H1 (cell line): ENCODE results near the gene SART1. TPM values are rescaled to one million over a fixed set of nuclear protein-coding genes. Genes with fewer than 3 reads are reported as not detected.

Source experiments
- CTCF ChIA-PET: fragments of 300-600 bp; sonication (Branson Sonifier 250); formaldehyde crosslinking; loops from one replicate; lab custom pipeline; 2021; ENCODE audit not compliant: partially characterized antibody; lab: Charles Lee
- POLR2A ChIA-PET: fragments of 300-600 bp; sonication (Branson Sonifier 250); formaldehyde crosslinking; loops from one replicate; lab custom pipeline; 2021; ENCODE audit warnings: inconsistent platforms; ENCODE audit not compliant: partially characterized antibody; lab: Charles Lee
- DNase-seq, 2 experiments: peaks; one replicate each; pipeline versions ENCODE4 v3.0.0 to v3.0.0-alpha.2; 2010 to 2022; ENCODE audit warnings: low spot score in 2 of 2, low read depth in 1 of 2, mixed read lengths in 1 of 2
- FAIRE-seq: peaks from 2 replicates; lab custom pipeline; 2011; peaks lifted over from hg19 to GRCh38; lab: Jason Lieb, UNC
- H2AFZ ChIP-seq: 2 replicates; pipeline ENCODE4 v1.8.1; 2012; ENCODE audit warnings: low read length, inconsistent platforms
- H2AK5ac ChIP-seq: 2 replicates; pipeline ENCODE4 v1.6.1; 2013; ENCODE audit warnings: low read depth, low read length
- H2BK120ac ChIP-seq: replicated peaks from 2 replicates; pipeline ENCODE3; 2013; ENCODE audit warnings: low read depth, low read length, inconsistent platforms
- H2BK12ac ChIP-seq: 2 replicates; pipeline ENCODE4 v1.6.1; 2013; ENCODE audit warnings: low read depth, low read length
- H2BK15ac ChIP-seq: 2 replicates; pipeline ENCODE4 v1.6.1; 2013; ENCODE audit warnings: low read length
- H2BK20ac ChIP-seq: 2 replicates; pipeline ENCODE4 v1.6.1; 2013; ENCODE audit warnings: low read length
- H2BK5ac ChIP-seq: 2 replicates; pipeline ENCODE4 v1.6.1; 2013; ENCODE audit warnings: low read depth, low read length
- H3K14ac ChIP-seq: 2 replicates; pipeline ENCODE4 v1.6.1; 2013; ENCODE audit warnings: inconsistent platforms; ENCODE audit not compliant: insufficient read length
- H3K18ac ChIP-seq: 2 replicates; pipeline ENCODE4 v1.6.1; 2013; ENCODE audit warnings: low read length; ENCODE audit errors: extremely low read depth
- H3K23ac ChIP-seq: 2 replicates; pipeline ENCODE4 v1.6.1; 2013; ENCODE audit warnings: inconsistent platforms; ENCODE audit not compliant: insufficient read length
- H3K23me2 ChIP-seq: 2 replicates; pipeline ENCODE4 v1.6.1; 2013; ENCODE audit warnings: low read depth, low read length
- H3K27ac ChIP-seq: 2 replicates; pipeline ENCODE4 v1.6.1; 2011; ENCODE audit warnings: low read depth, low read length, inconsistent platforms
- H3K27me3 ChIP-seq, 4 experiments: replicated peaks in 1 of 4; 1 replicate in 1 of 4; 2 replicates in 3 of 4; pipeline versions ENCODE4 v1.6.1 to v1.8.1; 2011 to 2013; ENCODE audit warnings: low read length in 3 of 4, mild to moderate bottlenecking in 3 of 4, inconsistent platforms in 2 of 4, mixed read lengths in 2 of 4, moderate library complexity in 1 of 4; ENCODE audit not compliant: control insufficient read depth in 3 of 4, insufficient read depth in 3 of 4; ENCODE audit errors: extremely low read depth in 1 of 4
- H3K36me3 ChIP-seq, 4 experiments: 2 replicates each; pipeline versions ENCODE4 v1.6.1 to v1.8.1; 2011 to 2013; ENCODE audit warnings: mild to moderate bottlenecking in 4 of 4, low read length in 3 of 4, moderate library complexity in 2 of 4, control low read depth in 1 of 4, inconsistent platforms in 1 of 4; ENCODE audit not compliant: insufficient read depth in 4 of 4, control insufficient read depth in 2 of 4
- H3K4ac ChIP-seq: replicated peaks from 2 replicates; pipeline ENCODE3; 2013; ENCODE audit warnings: low read length, low read depth, mixed read lengths, inconsistent platforms; ENCODE audit not compliant: insufficient read length
- H3K4me1 ChIP-seq, 4 experiments: replicated peaks in 1 of 4; 1 replicate in 1 of 4; 2 replicates in 3 of 4; pipeline versions ENCODE4 v1.6.1 to v1.8.1; 2011 to 2013; ENCODE audit warnings: low read length in 3 of 4, inconsistent platforms in 2 of 4, mixed read lengths in 1 of 4; ENCODE audit not compliant: insufficient read depth in 4 of 4, control insufficient read depth in 3 of 4
- H3K4me2 ChIP-seq, 2 experiments: 2 replicates each; pipeline versions ENCODE4 v1.6.1 to v1.8.1; 2011 to 2013; ENCODE audit warnings: low read depth in 2 of 2, low read length in 2 of 2, control low read depth in 1 of 2, inconsistent platforms in 1 of 2, mild to moderate bottlenecking in 1 of 2; ENCODE audit not compliant: insufficient read depth in 1 of 2
- H3K4me3 ChIP-seq, 4 experiments: fragments of 200-600, 300-600 bp in 1 of 4; sonication (generic), shearing (Covaris generic), sonication (Bioruptor Twin) in 1 of 4; 2 replicates each; pipeline versions ENCODE4 v1.5.1 to v1.8.1; 2011 to 2016; ENCODE audit warnings: low read length in 4 of 4, low read depth in 3 of 4, control low read depth in 2 of 4, inconsistent platforms in 2 of 4, mild to moderate bottlenecking in 2 of 4, mixed read lengths in 1 of 4, moderate library complexity in 1 of 4; ENCODE audit not compliant: insufficient read depth in 2 of 4; ENCODE audit errors: extremely low read depth in 1 of 4
- H3K56ac ChIP-seq: replicated peaks from 2 replicates; pipeline ENCODE3; 2013; ENCODE audit warnings: low read depth, mild to moderate bottlenecking, mixed read lengths, low read length, inconsistent platforms; ENCODE audit not compliant: insufficient read length
- H3K79me1 ChIP-seq: 2 replicates; pipeline ENCODE4 v1.6.1; 2013; ENCODE audit warnings: low read depth, low read length, control low read depth
- H3K79me2 ChIP-seq, 2 experiments: 2 replicates each; pipeline versions ENCODE4 v1.6.1 to v1.8.1; 2012 to 2013; ENCODE audit warnings: low read length in 2 of 2, mild to moderate bottlenecking in 2 of 2, inconsistent platforms in 1 of 2; ENCODE audit not compliant: insufficient read depth in 2 of 2, control insufficient read depth in 1 of 2
- H3K9ac ChIP-seq, 4 experiments: replicated peaks in 1 of 4; 1 replicate in 1 of 4; 2 replicates in 3 of 4; pipeline versions ENCODE4 v1.6.1 to v1.8.1; 2011 to 2013; ENCODE audit warnings: low read depth in 3 of 4, low read length in 3 of 4, control low read depth in 2 of 4, mild to moderate bottlenecking in 2 of 4, moderate library complexity in 2 of 4, inconsistent platforms in 1 of 4; ENCODE audit errors: extremely low read depth in 1 of 4
- H3K9me3 ChIP-seq, 2 experiments: 2 replicates each; pipeline versions ENCODE4 v1.6.1 to v1.8.1; 2012 to 2013; ENCODE audit warnings: mild to moderate bottlenecking in 2 of 2, moderate library complexity in 2 of 2, control low read depth in 1 of 2, inconsistent platforms in 1 of 2, low read depth in 1 of 2, low read length in 1 of 2, mixed read lengths in 1 of 2; ENCODE audit not compliant: insufficient read depth in 2 of 2
- H4K20me1 ChIP-seq, 2 experiments: replicated peaks in 1 of 2; 2 replicates each; pipeline versions ENCODE3 to v1.8.1; 2011 to 2013; ENCODE audit warnings: inconsistent platforms in 2 of 2, low read length in 2 of 2, mild to moderate bottlenecking in 1 of 2; ENCODE audit not compliant: insufficient read depth in 2 of 2, control insufficient read depth in 1 of 2
- H4K5ac ChIP-seq: 2 replicates; pipeline ENCODE4 v1.6.1; 2013; ENCODE audit warnings: low read length, low read depth, mixed read lengths, inconsistent platforms; ENCODE audit not compliant: insufficient read length
- H4K8ac ChIP-seq: 2 replicates; pipeline ENCODE4 v1.8.0; 2013; ENCODE audit warnings: mild to moderate bottlenecking, moderate library complexity, low read length, inconsistent platforms; ENCODE audit not compliant: insufficient read depth; ENCODE audit errors: extremely low read depth
- H4K91ac ChIP-seq: replicated peaks from 2 replicates; pipeline ENCODE3; 2013; ENCODE audit warnings: low read length, mixed read lengths, inconsistent platforms; ENCODE audit not compliant: insufficient read length
- ASH2L ChIP-seq: fragments of 200-600, 300-600 bp; sonication (generic); IDR thresholded peaks from one replicate; pipeline ENCODE4 v1.7.1; 2017; ENCODE audit warnings: low read length
- HDAC6 ChIP-seq: IDR thresholded peaks from one replicate; pipeline ENCODE4 v1.7.1; 2012; ENCODE audit warnings: low read depth, mild to moderate bottlenecking, inconsistent platforms, low read length, moderate library complexity
- RBBP5 ChIP-seq: IDR thresholded peaks from 2 replicates; pipeline ENCODE4 v1.7.1; 2012; ENCODE audit warnings: low read depth, mild to moderate bottlenecking, inconsistent platforms, low read length, moderate library complexity, borderline replicate concordance
- SP1 ChIP-seq: IDR thresholded peaks from 2 replicates; pipeline ENCODE4 v1.6.1; 2011; ENCODE audit warnings: low read depth, low read length
- TAF1 ChIP-seq: IDR thresholded peaks from 2 replicates; pipeline ENCODE4 v1.6.1; 2011; ENCODE audit warnings: mild to moderate bottlenecking, low read depth, low read length
- WGBS, 2 experiments: shearing (Covaris generic) in 1 of 2; methylation state at CpG; one replicate each; pipeline versions ENCODE4 v1.1.6 to v1.1.7; 2013 to 2015; ENCODE audit warnings: low lambda C conversion rate in 2 of 2, mixed read lengths in 2 of 2, inconsistent platforms in 1 of 2, low coverage in 1 of 2, missing lambda C conversion rate in 1 of 2; ENCODE audit not compliant: insufficient replicate concordance in 2 of 2, insufficient coverage in 1 of 2, insufficient read length in 1 of 2; ENCODE audit errors: extremely low coverage in 1 of 2, missing lambda C conversion rate in 1 of 2; 5-methylcytosine and 5-hydroxymethylcytosine counted together
- polyA plus RNA-seq, 7 experiments: library from polyadenylated mRNA; depleted of rRNA in 3 of 7; stranded (reverse) in 5 of 7; unstranded in 2 of 7; fragments of >200 nt in 5 of 7; fragments of 200-250 nt in 2 of 7; gene quantifications; 1 replicate in 5 of 7; 2 replicates in 1 of 7; 4 replicates in 1 of 7; pipeline versions ENCODE4 v1.2.1 to v1.2.3, GENCODE V29; 2011 to 2013; ENCODE audit warnings: missing spikeins in 2 of 7, mixed read lengths in 2 of 7
- total RNA-seq: library from RNA; stranded (reverse); fragmentation: NEBNext Ultra II Directional; extraction: Animal tissue kit (Norgen Biotek cat#: 25700); gene quantifications from 2 replicates; pipeline ENCODE4 v1.2.1, GENCODE V29; 2021

Gene SART1
- total and polyA plus RNA-seq, 2 of the 8 experiments (the other 6 are each of a cell fraction or from before 2014, with no cell fraction given): 9.7 to 46.1 TPM

DNA sequence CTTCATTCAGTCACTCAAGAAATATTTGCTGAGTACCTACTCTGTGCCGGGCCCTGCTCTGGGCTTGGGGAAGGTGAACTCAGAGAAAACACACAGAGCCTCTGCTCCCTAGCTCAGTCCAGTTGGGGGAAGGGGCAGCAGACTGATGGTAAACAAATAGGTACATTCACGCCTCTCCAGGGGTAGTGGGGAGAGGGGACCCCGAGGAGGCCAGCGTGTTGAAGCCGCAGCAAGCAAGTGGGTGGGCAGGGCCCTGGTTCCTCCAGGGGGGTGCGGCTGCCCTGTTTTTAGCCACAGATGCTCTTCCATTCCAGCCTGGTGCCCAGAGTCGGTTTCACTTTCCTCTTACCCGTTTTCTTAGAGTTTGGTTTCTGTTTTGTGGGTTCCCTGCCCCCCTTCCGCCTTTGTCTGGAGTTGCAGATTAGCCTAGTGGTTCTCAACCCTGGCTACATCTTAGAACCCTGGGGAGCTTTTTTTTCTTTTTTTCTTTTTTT, 33.6 kb upstream of the SART1 start:
- WGBS, 2 experiments: 86% methylated on average over 7 of the region's 9 CpGs; no CpG with 5 or more reads in 1 of the 2 experiments
- no peak overlapping the region for H2AFZ ChIP-seq
- TF ChIP-seq HDAC6 (no peak), TAF1 (0 out of 2 replicates have a peak, but pooled peaks have one; percentile 25), RBBP5 (peak; percentile 40; the same call in 1 of the 2 replicates), ASH2L (peak; percentile 92), SP1 (0 out of 2 replicates have a peak, but pooled peaks have one; percentile 21)

More for the DNA sequence above, 33.6 kb upstream of the SART1 start:
- Histone ChIP-seq H3K4ac (no peak overlapping the region), H3K27me3 (no peaks in the 10 kb centered on the region), H3K14ac (no peak overlapping the region), H2BK12ac (no peak overlapping the region; the same call in 1 of the 2 replicates), H3K9me3 (no peaks in the 10 kb centered on the region), H2BK15ac (no peak overlapping the region), H3K18ac (no peak overlapping the region; the same call in 1 of the 2 replicates), H2BK5ac (no peak overlapping the region), H3K79me2 (no peaks in the 10 kb centered on the region), H3K79me1 (no peaks in the 10 kb centered on the region), H4K91ac (no peak overlapping the region), H3K23ac (no peak overlapping the region), H2BK120ac (no peak overlapping the region), H3K9ac (peak overlapping the region in 2 of 4 experiments; percentile 4 to 16; a peak in 2 of 7 replicates), H3K56ac (no peak overlapping the region), H3K4me1 (peaks cover 0 to 8% (median 5%) of the 10 kb centered on the region in 4 experiments; a peak in 5 of 7 replicates), H3K4me2 (0 out of 4 replicates have a peak overlapping the region, but pooled peaks have one; percentile 10 to 46), H3K27ac (peak overlapping the region; percentile 41; the same call in 1 of the 2 replicates), H2AK5ac (no peak overlapping the region), H3K4me3 (no peak overlapping the region), H3K36me3 (peaks cover 0 to under 1% (median under 1%) of the 10 kb centered on the region in 4 experiments; a peak in 3 of 8 replicates), H2BK20ac (no peak overlapping the region), H4K20me1 (no peaks in the 10 kb centered on the region), H4K8ac (peak overlapping the region; percentile 84; the same call in 1 of the 2 replicates), H4K5ac (no peak overlapping the region), H3K23me2 (no peaks in the 10 kb centered on the region)
- FAIRE-seq: no peak
- ChIA-PET CTCF (interaction anchor here (0.8 to 1.5 kb wide), 4 partner anchors 11 to 41 kb away, joined by 3 to 5 read pairs (median 3); no protein-coding TSS in a partner anchor), POLR2A (interaction anchor here (0.6 to 2.1 kb wide), 6 partner anchors 10 to 173 kb away, joined by 3 to 10 read pairs (median 3); partner anchors contain the start of gene MUS81)
- DNase-seq: no peak
